Measurements from ENCODE around the gene DENND6A.

The DENND6A gene

DNA sequence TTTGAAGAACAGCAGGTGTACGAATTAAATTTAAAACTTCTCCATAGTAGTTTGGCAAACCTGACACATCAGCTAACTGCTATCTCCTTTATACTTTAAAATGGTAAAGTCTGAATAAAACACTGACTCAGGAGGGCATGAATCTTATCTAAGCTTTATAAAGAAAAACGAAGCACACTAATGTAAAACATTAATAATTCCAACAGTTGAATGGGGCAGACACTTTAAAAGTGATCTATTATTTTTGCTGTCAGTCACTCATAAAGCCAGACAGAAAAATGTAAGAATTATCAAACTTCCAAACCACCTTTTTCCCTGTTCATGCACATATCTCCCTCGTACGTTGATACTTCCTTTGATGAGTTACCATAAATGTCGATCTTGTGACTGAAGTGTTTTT, 98.3 kb downstream of the DENND6A start:
- TF ChIP-seq, protein P1, sequence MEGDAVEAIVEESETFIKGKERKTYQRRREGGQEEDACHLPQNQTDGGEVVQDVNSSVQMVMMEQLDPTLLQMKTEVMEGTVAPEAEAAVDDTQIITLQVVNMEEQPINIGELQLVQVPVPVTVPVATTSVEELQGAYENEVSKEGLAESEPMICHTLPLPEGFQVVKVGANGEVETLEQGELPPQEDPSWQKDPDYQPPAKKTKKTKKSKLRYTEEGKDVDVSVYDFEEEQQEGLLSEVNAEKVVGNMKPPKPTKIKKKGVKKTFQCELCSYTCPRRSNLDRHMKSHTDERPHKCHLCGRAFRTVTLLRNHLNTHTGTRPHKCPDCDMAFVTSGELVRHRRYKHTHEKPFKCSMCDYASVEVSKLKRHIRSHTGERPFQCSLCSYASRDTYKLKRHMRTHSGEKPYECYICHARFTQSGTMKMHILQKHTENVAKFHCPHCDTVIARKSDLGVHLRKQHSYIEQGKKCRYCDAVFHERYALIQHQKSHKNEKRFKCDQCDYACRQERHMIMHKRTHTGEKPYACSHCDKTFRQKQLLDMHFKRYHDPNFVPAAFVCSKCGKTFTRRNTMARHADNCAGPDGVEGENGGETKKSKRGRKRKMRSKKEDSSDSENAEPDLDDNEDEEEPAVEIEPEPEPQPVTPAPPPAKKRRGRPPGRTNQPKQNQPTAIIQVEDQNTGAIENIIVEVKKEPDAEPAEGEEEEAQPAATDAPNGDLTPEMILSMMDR (IDR thresholded peaks at IDR 0.05; ENCODE audit: insufficient read depth, missing control alignments), result no peak
- DNase-seq (ENCODE audit: insufficient read length, low spot score), result no peak
- FAIRE-seq, result no peak

DNA sequence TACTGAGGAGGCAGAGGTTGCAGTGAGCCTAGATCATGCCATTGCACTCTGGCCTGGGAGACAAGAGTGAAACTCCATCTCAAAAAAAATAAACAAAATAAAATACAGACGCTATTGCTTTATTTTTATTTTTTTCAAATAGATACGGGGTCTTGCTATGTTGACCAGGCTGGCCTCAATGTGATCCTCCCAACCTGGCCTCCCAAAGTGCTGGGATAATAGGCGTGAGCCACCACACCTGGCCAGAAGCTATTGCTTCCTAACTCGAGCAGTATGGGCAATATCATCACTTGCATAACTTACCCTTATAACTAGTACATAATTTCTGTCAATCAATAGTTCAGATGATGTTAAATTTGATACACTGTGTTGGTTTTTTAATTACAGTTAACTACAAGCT, 98.7 kb downstream of the DENND6A start:
- DNase-seq (ENCODE audit: insufficient read length, low spot score) (no peak), FAIRE-seq (no peak)
- TF ChIP-seq, protein P1 (IDR thresholded peaks at IDR 0.05; ENCODE audit: insufficient read depth, missing control alignments), result no peak

DNA sequence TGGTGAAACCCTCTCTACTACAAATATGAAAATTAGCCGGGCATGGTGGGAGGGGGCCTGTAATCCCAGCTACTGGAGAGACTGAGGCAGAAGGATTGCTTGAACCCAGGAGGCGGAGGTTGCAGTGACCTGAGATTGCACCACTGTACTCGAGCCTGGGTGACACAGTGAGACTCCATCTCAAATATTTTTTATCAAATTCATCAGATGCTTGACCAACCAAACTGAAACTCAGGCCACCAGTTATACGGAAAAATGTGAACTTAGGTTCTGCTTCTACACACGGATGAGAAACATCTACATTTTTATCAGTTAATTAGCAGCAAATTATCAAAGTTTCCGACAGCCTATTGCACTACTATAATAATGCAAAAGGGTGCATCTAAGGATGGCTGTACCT, 100.6 kb downstream of the DENND6A start:
- TF ChIP-seq, protein P1 (IDR thresholded peaks at IDR 0.05; ENCODE audit: insufficient read depth, missing control alignments), result no peak
- FAIRE-seq (no peak), DNase-seq (ENCODE audit: insufficient read length, low spot score) (no peak)

DNA sequence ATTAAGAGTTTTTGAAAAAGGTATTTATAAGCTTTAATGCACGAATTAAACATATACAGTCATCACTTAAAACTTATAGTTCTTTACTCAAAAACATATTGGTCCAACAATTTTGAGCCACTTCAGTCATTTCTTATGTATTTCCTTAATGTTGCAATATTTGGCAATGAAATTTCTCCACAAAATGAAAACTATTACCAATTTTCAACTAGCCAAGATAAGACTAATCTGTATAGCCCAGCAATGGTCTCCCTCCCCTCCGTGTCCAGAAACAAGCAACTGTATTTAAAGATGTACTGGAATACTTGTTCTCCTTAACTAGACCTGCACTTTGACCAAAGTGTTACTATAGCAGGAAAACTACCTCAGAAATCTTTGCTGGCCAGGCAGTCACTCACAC, 105.0 kb downstream of the DENND6A start:
- DNase-seq (ENCODE audit: insufficient read length, low spot score) (no peak), FAIRE-seq (no peak)
- TF ChIP-seq, protein P1 (IDR thresholded peaks at IDR 0.05; ENCODE audit: insufficient read depth, missing control alignments), result no peak

DNA sequence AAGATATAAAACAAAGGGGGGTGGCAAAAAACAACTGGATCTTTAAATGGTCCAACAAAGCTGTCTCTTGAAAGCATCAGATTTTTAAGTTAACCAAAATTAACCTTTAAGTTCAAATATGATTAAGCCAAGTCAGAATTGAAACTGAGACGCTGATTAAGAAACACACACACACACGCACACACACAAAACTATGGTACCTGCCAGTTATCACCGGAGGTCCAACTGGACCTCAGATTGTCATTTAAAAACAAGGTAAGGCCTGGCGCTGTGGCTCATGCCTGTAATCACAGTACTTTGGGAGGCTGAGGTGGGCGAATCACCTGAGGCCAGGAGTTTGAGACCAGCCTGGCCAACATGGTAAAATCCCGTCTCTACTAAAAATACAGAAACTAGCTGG, 106.1 kb downstream of the DENND6A start:
- TF ChIP-seq, protein P1 (IDR thresholded peaks at IDR 0.05; ENCODE audit: insufficient read depth, missing control alignments), result no peak
- no peak for FAIRE-seq
- no peak for DNase-seq (ENCODE audit: insufficient read length, low spot score)

DNA sequence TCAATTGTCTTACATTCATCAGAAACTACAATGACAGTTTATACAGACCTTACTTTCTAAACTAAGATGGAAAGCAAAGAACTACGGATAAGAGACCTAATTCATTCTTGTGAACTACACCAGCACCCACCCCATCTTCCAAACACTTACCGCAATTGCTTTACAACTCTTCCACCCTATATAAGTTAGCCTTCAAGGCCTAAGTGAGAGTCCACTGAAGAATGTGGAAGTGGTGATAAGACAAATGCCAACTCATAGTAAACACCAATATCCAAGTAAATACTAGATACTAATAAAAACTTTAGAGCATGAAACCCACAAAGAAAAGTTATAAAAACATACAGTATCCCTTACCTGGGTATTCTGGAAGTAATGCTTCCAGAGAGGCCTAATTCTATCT, 109.3 kb downstream of the DENND6A start:
- TF ChIP-seq, protein P1 (IDR thresholded peaks at IDR 0.05; ENCODE audit: insufficient read depth, missing control alignments), result no peak
- no peak for DNase-seq (ENCODE audit: insufficient read length, low spot score)
- FAIRE-seq, result no peak

DNA sequence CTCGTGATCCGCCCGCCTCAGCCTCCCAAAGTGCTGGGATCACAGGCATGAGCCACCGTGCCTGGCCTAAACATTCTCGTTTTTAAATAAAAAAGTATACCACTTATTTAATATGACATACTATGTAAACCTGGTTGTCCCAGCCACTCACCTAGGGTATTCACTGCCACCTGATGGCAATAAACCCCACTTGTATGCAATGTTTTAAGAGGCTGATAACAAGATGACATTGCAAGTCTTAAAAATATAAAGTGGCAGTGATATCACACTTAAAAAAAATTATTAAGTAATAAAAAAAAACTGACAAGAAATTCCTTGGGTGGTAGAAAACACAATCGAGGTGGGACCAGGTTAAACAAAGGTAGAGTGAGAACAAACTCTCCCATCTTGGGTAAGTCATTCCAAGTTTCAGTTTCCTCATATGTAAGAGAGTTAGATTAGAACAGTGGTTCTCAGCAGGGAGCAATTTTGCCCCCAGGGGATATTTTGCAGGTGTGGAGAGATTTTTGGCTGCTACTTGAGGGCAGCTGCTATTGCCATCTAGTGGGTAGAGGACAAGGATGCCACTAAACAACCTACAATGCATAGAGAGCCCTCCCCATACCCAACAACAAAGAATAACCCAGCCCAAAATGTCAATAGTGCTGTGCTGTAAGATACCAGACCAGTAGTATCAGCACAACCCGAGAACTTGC, 110.3 kb downstream of the DENND6A start:
- DNase-seq (ENCODE audit: insufficient read length, low spot score) (no peak), FAIRE-seq (no peak)

More for the DNA sequence above, 110.3 kb downstream of the DENND6A start:
- TF ChIP-seq, protein P1 (IDR thresholded peaks at IDR 0.05; ENCODE audit: insufficient read depth, missing control alignments), result peak; percentile 19
